Hypothalamus (tissue), 51 donors: Measurements from ENCODE around the gene ZBED5.
"Not testable (repeated sequence)": the region's sequence is repeated elsewhere in the genome, so short reads cannot be mapped to it uniquely, and the experiment has no call there.

ENCODE experiments used
- DNase-seq, 51 donors: peaks; one replicate each; lab custom pipeline; 2025; lab: John Stamatoyannopoulos, UW

The ZBED5 gene

GRCh38 chr11:10857709-10858438, at the start of gene ZBED5:
ZBED5 (minus strand) TSS chr11:10858053; CDS start chr11:10854945, 3,108 bp downstream.
- DNase-seq: peak; percentile 76 to 98 (median 96)

GRCh38 chr11:10906521-10906920, 48.7 kb upstream of the ZBED5 start:
- no peak for DNase-seq

GRCh38 chr11:10902301-10903063, 44.6 kb upstream of the ZBED5 start:
- no peak for DNase-seq

- DNase-seq: no peak
Observed at GRCh38 chr11:10900681-10901415, 43.0 kb upstream of the ZBED5 start.

- DNase-seq: no peak
Observed at GRCh38 chr11:10899121-10899830, 41.4 kb upstream of the ZBED5 start.

GRCh38 chr11:10898763-10899025, 40.8 kb upstream of the ZBED5 start:
- no peak for DNase-seq

GRCh38 chr11:10898003-10898762, 40.3 kb upstream of the ZBED5 start:
- no peak for DNase-seq

GRCh38 chr11:10897150-10897549, 39.3 kb upstream of the ZBED5 start:
- DNase-seq: no peak

GRCh38 chr11:10896493-10896892, 38.6 kb upstream of the ZBED5 start:
- no peak for DNase-seq

GRCh38 chr11:10895285-10895684, 37.4 kb upstream of the ZBED5 start:
- no peak for DNase-seq

GRCh38 chr11:10894666-10895065, 36.8 kb upstream of the ZBED5 start:
- DNase-seq: no peak

GRCh38 chr11:10893714-10894151, 35.9 kb upstream of the ZBED5 start:
- DNase-seq: no peak

- DNase-seq: no peak
Observed at GRCh38 chr11:10892250-10892649, 34.4 kb upstream of the ZBED5 start.

- DNase-seq: no peak
Observed at GRCh38 chr11:10891151-10891720, 33.4 kb upstream of the ZBED5 start.

GRCh38 chr11:10890083-10890482, 32.2 kb upstream of the ZBED5 start:
- DNase-seq: not testable (repeated sequence)

- no peak for DNase-seq
Observed at GRCh38 chr11:10887307-10887706, 29.5 kb upstream of the ZBED5 start.

- DNase-seq: no peak
Observed at GRCh38 chr11:10886652-10887250, 28.9 kb upstream of the ZBED5 start.

- DNase-seq: no peak
Observed at GRCh38 chr11:10885703-10886363, 28.0 kb upstream of the ZBED5 start.

- not testable (repeated sequence) for DNase-seq
Observed at GRCh38 chr11:10884292-10884691, 26.4 kb upstream of the ZBED5 start.
